Spleen (tissue), 11 donors: ENCODE measurements around the gene CARD19. TPM values are rescaled to one million over a fixed set of nuclear protein-coding genes. Genes with fewer than 3 reads are reported as not detected.

Experiments used
- DNase-seq: peaks from one replicate; pipeline ENCODE4 v3.0.0-alpha.2; 2020
- H3K27ac ChIP-seq, 8 donors: fragments of 200-600 bp; sonication (generic) in 7 of 8; 1 replicate in 4 of 8; 2 replicates in 4 of 8; pipeline versions ENCODE4 v1.5.0 to v1.8.0; 2016 to 2021; ENCODE audit warnings: inconsistent platforms in 4 of 8, mild to moderate bottlenecking in 4 of 8, moderate library complexity in 1 of 8
- H3K27me3 ChIP-seq, 7 donors: fragments of 200-600 bp; sonication (generic) in 6 of 7; replicated peaks in 1 of 7; 1 replicate in 4 of 7; 2 replicates in 3 of 7; pipeline versions ENCODE4 v1.5.0 to v1.8.0; 2016 to 2021; ENCODE audit warnings: inconsistent platforms in 3 of 7, mild to moderate bottlenecking in 1 of 7
- H3K36me3 ChIP-seq, 6 donors: fragments of 200-600 bp; sonication (generic) in 5 of 6; 1 replicate in 4 of 6; 2 replicates in 2 of 6; pipeline versions ENCODE4 v1.5.0 to v1.8.0; 2016 to 2021; ENCODE audit warnings: inconsistent platforms in 2 of 6
- H3K4me1 ChIP-seq, 6 donors: fragments of 200-600 bp; sonication (generic) in 5 of 6; 1 replicate in 3 of 6; 2 replicates in 3 of 6; pipeline versions ENCODE4 v1.5.0 to v1.8.0; 2016 to 2021; ENCODE audit warnings: inconsistent platforms in 3 of 6
- H3K4me3 ChIP-seq, 8 donors: fragments of 200-600 bp; sonication (generic) in 7 of 8; 1 replicate in 4 of 8; 2 replicates in 4 of 8; pipeline versions ENCODE4 v1.5.0 to v1.8.0; 2016 to 2021; ENCODE audit warnings: inconsistent platforms in 4 of 8, mild to moderate bottlenecking in 4 of 8, moderate library complexity in 2 of 8
- H3K9me3 ChIP-seq, 8 donors: fragments of 200-600 bp; sonication (generic) in 7 of 8; 1 replicate in 4 of 8; 2 replicates in 4 of 8; pipeline versions ENCODE4 v1.5.0 to v1.8.0; 2016 to 2021; ENCODE audit warnings: inconsistent platforms in 4 of 8
- POLR2A ChIP-seq, 3 donors: fragments of 450-650 bp; IDR thresholded peaks; one replicate each; pipeline ENCODE4 v1.5.1; 2017; ENCODE audit warnings: antibody characterized with exemption in 3 of 3, mild to moderate bottlenecking in 1 of 3
- POLR2AphosphoS5 ChIP-seq, 3 donors: sonication (generic); formaldehyde crosslinking; IDR thresholded peaks; one replicate each; pipeline ENCODE4 v1.5.1; 2017; ENCODE audit warnings: antibody characterized with exemption in 3 of 3
- WGBS, 5 donors: extraction: QIAGEN DNeasy Blood & Tissue Kit in 3 of 5; methylation state at CpG; one replicate each; pipeline versions ENCODE4 v1.1.5 to v1.1.7; 2013 to 2018; 5-methylcytosine and 5-hydroxymethylcytosine counted together
- intact Hi-C: fragments of 100-400 bp; cut with DNase I; formaldehyde crosslinking; loops from one replicate; pipeline ENCODE4 v1.15.0; 2023; ENCODE audit warnings: low total_unique reads
- polyA plus RNA-seq, 3 donors: library from polyadenylated mRNA; stranded (reverse); fragments of 200-250 nt; gene quantifications; one replicate each; pipeline ENCODE4 v1.2.1, GENCODE V29; 2013
- total RNA-seq, 7 donors: library from RNA; depleted of rRNA in 3 of 7; stranded (reverse); fragments of >200 nt in 3 of 7; fragmentation: NEBNext Ultra II Directional in 4 of 7; extraction: Animal tissue kit (Norgen Biotek cat#: 25700) in 4 of 7; gene quantifications; one replicate each; pipeline versions ENCODE4 v1.1.0 to v1.2.1, GENCODE V29; 2016 to 2021
- TF ChIP-seq, protein P1 (sequence below), 11 experiments: fragments of 200-600 bp in 7 of 11; fragments of 450-650 bp in 4 of 11; sonication (generic) in 4 of 11; IDR thresholded peaks in 8 of 11; conservative IDR thresholded peaks in 3 of 11; 1 replicate in 7 of 11; 2 replicates in 4 of 11; pipeline versions ENCODE4 v1.4.0 to v1.8.0; 2016 to 2021; ENCODE audit warnings: antibody characterized with exemption in 11 of 11, inconsistent platforms in 4 of 11, mild to moderate bottlenecking in 1 of 11
- donor health status: healthy with polysubstance abuse.
- donor health status: DM: no; HTN: no; CAD: no; lungs with moderate emphysema.
- donor health status: DM: no; HTN: no; CAD: no.
- donor health status: Bipolar disorder and iron deficiency.
- donor health status: healthy.
- donor health status: DM: no; HTN: no; CAD: no.
- donor health status: DM: yes; HTN: yes; CAD: no.

Gene CARD19
- total and polyA plus RNA-seq, 10 donors, result 21.7 to 78.8 (median 39.2) TPM

DNA sequence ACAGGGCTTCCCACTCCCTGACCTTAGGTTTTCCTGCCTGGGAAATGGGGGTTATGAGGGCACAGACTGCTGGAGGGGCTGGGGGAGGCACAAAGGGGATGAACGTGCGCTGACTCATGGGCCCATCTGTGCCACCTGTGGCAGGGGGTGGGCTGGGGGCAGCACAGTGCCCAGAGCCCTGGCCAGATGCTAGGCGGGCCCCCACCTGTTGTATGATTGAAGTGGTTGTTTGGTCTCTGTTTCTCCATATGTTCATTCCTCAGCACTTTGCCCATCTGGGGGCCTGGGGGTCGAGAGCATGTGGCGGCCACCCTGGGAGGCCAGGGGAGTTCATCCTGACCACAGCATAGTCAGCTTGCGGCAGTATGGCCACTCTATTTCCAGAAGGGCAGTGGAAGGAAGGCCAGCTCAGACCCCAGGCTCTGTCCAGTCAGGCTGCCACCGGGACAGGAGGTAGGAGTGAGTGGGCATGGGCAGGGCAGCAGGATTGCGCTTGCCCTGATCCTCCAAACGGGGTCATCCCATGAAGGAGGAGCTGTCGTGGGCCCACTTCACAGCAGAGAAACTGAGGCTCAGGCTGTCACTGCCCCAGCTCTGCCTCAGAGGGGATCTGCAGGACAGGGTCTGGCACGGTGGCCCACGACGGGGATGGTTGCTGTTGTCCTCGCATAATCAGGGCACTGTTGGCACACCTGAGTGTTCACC lies 38.9 kb downstream of the CARD19 start:
- TF ChIP-seq POLR2AphosphoS5 (IDR thresholded peaks at IDR 0.05) (no peak), POLR2A (IDR thresholded peaks at IDR 0.05) (no peak)
- TF ChIP-seq, protein P1, sequence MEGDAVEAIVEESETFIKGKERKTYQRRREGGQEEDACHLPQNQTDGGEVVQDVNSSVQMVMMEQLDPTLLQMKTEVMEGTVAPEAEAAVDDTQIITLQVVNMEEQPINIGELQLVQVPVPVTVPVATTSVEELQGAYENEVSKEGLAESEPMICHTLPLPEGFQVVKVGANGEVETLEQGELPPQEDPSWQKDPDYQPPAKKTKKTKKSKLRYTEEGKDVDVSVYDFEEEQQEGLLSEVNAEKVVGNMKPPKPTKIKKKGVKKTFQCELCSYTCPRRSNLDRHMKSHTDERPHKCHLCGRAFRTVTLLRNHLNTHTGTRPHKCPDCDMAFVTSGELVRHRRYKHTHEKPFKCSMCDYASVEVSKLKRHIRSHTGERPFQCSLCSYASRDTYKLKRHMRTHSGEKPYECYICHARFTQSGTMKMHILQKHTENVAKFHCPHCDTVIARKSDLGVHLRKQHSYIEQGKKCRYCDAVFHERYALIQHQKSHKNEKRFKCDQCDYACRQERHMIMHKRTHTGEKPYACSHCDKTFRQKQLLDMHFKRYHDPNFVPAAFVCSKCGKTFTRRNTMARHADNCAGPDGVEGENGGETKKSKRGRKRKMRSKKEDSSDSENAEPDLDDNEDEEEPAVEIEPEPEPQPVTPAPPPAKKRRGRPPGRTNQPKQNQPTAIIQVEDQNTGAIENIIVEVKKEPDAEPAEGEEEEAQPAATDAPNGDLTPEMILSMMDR (IDR thresholded peaks at IDR 0.05 in 8 of 11, conservative IDR thresholded peaks at IDR 0.05 in 3 of 11), result peak in 1 of 11 experiments; percentile 4
- Histone ChIP-seq H3K27me3 (no peaks in the 10 kb centered on the region), H3K27ac (peak overlapping the region; percentile 86 to 98 (median 92)), H3K36me3 (peaks cover 0 to 6% (median 0%) of the 10 kb centered on the region in 6 donors), H3K4me1 (peaks cover 39 to 82% (median 66%) of the 10 kb centered on the region in 6 donors), H3K4me3 (peak overlapping the region; percentile 54 to 97 (median 80)), H3K9me3 (peaks cover 0 to 5% (median 1%) of the 10 kb centered on the region in 8 donors)
- WGBS, 5 donors, result 45 to 73% (median 70%) methylated on average over 5 to 14 of the region's 14 CpGs
- intact Hi-C loops, result no loop called here
- peak; percentile 81 for DNase-seq

DNA sequence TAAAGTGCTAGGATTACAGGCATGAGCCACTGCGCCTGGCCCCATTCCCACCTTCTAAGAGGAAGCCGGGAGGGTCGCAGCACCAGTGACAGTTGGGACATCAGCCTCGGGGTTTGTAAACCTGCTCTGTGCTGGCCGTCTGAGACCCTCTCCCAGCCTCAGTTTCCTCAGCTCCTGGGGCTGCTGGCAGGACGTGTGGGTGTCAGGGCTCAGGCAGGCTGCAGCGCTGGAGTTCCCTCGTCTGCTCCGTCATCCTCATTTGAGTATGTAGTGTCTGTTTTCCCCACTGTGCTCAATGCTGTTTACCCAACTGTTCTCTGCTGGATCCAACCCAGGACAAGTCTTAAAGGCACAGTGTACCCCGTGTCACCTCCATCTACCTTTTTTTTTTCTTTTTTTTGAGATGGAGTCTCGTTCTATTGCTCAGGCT lies 40.0 kb downstream of the CARD19 start:
- Histone ChIP-seq H3K27ac (no peak overlapping the region), H3K4me3 (no peak overlapping the region), H3K36me3 (no peaks in the 10 kb centered on the region), H3K4me1 (peaks cover 29 to 70% (median 54%) of the 10 kb centered on the region in 6 donors), H3K27me3 (no peaks in the 10 kb centered on the region), H3K9me3 (peaks cover 0 to 5% (median 1%) of the 10 kb centered on the region in 8 donors)
- TF ChIP-seq, protein P1 (IDR thresholded peaks at IDR 0.05 in 8 of 11, conservative IDR thresholded peaks at IDR 0.05 in 3 of 11), result no peak
- TF ChIP-seq POLR2AphosphoS5 (IDR thresholded peaks at IDR 0.05) (no peak), POLR2A (IDR thresholded peaks at IDR 0.05) (no peak)
- DNase-seq, result peak; percentile 73
- WGBS, 5 donors, result 62 to 72% (median 65%) methylated on average over 7 to 11 of the region's 11 CpGs
- intact Hi-C loops, result no loop called here

DNA sequence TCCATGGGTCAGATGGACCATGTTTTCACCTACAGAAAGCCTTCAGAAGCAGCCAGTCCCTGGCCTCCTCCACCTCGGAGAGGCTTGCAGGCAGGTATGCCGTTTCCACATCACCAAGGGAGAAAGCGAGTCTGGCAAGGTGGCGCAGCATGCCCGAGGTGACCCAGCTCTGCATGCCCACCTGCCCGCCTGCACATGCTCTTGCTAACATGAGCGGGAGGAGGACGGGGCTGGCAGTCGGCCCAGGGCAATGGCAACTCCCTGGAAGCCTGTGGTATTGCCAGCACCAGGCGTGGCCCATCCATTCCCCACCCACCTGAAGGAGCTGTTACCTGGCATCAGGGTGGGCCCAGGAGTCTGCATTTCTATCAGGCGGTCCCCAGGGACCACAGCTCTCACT lies 41.3 kb downstream of the CARD19 start:
- peaks cover 15 to 57% (median 41%) of the 10 kb centered on the region in 6 donors for H3K4me1 ChIP-seq
- intact Hi-C loops, result no loop called here
- H3K9me3 ChIP-seq, result peaks cover 0 to 5% (median 1%) of the 10 kb centered on the region in 8 donors
- no peak overlapping the region for H3K27ac ChIP-seq
- no peaks in the 10 kb centered on the region for H3K36me3 ChIP-seq
- no peak for DNase-seq
- H3K4me3 ChIP-seq, result no peak overlapping the region
- no peaks in the 10 kb centered on the region for H3K27me3 ChIP-seq
- TF ChIP-seq POLR2AphosphoS5 (IDR thresholded peaks at IDR 0.05), result no peak
- TF ChIP-seq, protein P1 (IDR thresholded peaks at IDR 0.05 in 8 of 11, conservative IDR thresholded peaks at IDR 0.05 in 3 of 11), result no peak
- TF ChIP-seq POLR2A (IDR thresholded peaks at IDR 0.05), result no peak
- 84 to 93% (median 89%) methylated on average over 6 to 11 of the region's 11 CpGs for WGBS, 5 donors

DNA sequence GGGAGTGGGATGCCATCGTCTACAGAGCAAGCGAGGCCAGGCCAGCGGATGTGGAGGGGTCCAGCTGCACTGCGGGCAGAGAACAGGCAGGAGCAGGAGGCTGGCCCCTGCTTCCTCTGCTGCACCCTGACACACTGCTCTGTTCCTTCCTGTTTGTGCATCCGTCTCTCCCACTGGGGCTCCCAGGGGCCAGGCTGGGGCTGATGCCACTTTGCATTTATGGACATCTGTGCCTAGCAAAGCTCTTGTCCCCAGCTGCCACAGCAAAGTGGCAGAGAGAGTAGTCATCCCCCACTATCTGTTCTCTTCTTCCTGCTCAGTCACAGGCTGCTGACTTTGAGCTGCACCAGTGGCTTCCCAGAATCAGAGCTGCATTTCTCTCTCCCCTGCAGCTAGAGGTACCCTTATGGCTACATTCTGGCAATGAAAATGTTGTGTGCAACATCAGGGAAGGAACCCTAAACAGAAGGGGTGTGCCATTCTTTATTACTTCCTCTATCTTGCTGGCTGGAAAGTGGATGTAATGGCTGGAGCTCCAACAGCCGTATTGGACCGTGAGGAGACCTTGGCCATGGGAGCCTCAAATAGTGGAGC lies 42.3 kb downstream of the CARD19 start:
- peak overlapping the region in 3 of 8 donors; percentile 10 to 52 (median 21) for H3K27ac ChIP-seq
- peaks cover 0 to 5% (median 1%) of the 10 kb centered on the region in 8 donors for H3K9me3 ChIP-seq
- no peak overlapping the region for H3K4me3 ChIP-seq
- intact Hi-C loops, result no loop called here
- peaks cover 8 to 53% (median 36%) of the 10 kb centered on the region in 6 donors for H3K4me1 ChIP-seq
- peak; percentile 82 for DNase-seq
- no peaks in the 10 kb centered on the region for H3K36me3 ChIP-seq
- no peaks in the 10 kb centered on the region for H3K27me3 ChIP-seq
- TF ChIP-seq POLR2A (IDR thresholded peaks at IDR 0.05) (no peak), POLR2AphosphoS5 (IDR thresholded peaks at IDR 0.05) (peak; percentile 51 to 78 (median 67))
- WGBS, 5 donors, result 32 to 54% (median 47%) methylated on average over 5 to 7 of the region's 7 CpGs
